Osteoblast (primary cell): Measurements from ENCODE around the gene DNAH17. TPM values are rescaled to one million over a fixed set of nuclear protein-coding genes. Genes with fewer than 3 reads are reported as not detected.
"Not testable (repeated sequence)": the region's sequence is repeated elsewhere in the genome, so short reads cannot be mapped to it uniquely, and the experiment has no call there.

Experiments
- DNase-seq: peaks from one replicate; pipeline ENCODE4 v3.0.0; 2011; ENCODE audit warnings: low spot score, mixed read lengths; ENCODE audit not compliant: insufficient read length; ENCODE audit errors: missing footprints
- H2AFZ ChIP-seq: 2 replicates; pipeline ENCODE4 v1.6.0; 2011; ENCODE audit warnings: mild to moderate bottlenecking, low read length
- H3K27ac ChIP-seq: 2 replicates; pipeline ENCODE4 v1.5.1; 2011; ENCODE audit warnings: mild to moderate bottlenecking, low read depth, low read length, moderate library complexity
- H3K27me3 ChIP-seq: 2 replicates; pipeline ENCODE4 v1.6.0; 2012; ENCODE audit warnings: mild to moderate bottlenecking, control low read depth, inconsistent platforms, low read length, moderate library complexity; ENCODE audit not compliant: insufficient read depth
- H3K36me3 ChIP-seq: 2 replicates; pipeline ENCODE4 v1.5.1; 2011; ENCODE audit warnings: mild to moderate bottlenecking, low read length, control low read depth, moderate library complexity; ENCODE audit not compliant: insufficient read depth
- H3K4me1 ChIP-seq: 2 replicates; pipeline ENCODE4 v1.5.1; 2011; ENCODE audit warnings: mild to moderate bottlenecking, low read length, control low read depth, moderate library complexity; ENCODE audit not compliant: insufficient read depth
- H3K4me2 ChIP-seq: 2 replicates; pipeline ENCODE4 v1.6.0; 2011; ENCODE audit warnings: mild to moderate bottlenecking, low read length; ENCODE audit not compliant: insufficient read depth
- H3K4me3 ChIP-seq: fragments of 200-600 bp; sonication (generic); 3 replicates; pipeline ENCODE4 v1.5.1; 2012; ENCODE audit warnings: mild to moderate bottlenecking, low read length, inconsistent platforms; ENCODE audit not compliant: insufficient read depth
- H3K79me2 ChIP-seq: 2 replicates; pipeline ENCODE4 v1.6.0; 2012; ENCODE audit warnings: mild to moderate bottlenecking, low read length, control low read depth, inconsistent platforms; ENCODE audit not compliant: insufficient read depth
- H3K9me3 ChIP-seq: 2 replicates; pipeline ENCODE4 v1.5.1; 2011; ENCODE audit warnings: low read depth, low read length, control low read depth
- H4K20me1 ChIP-seq: 2 replicates; pipeline ENCODE4 v1.6.0; 2012; ENCODE audit warnings: mild to moderate bottlenecking, low read length, control low read depth; ENCODE audit not compliant: insufficient read depth
- total RNA-seq: library from RNA; depleted of rRNA; stranded (reverse); fragments of >200 nt; gene quantifications from 2 replicates; pipeline ENCODE4 v1.2.3, GENCODE V29; 2012
- TF ChIP-seq, protein P1 (sequence below): IDR thresholded peaks from 2 replicates; pipeline ENCODE4 v1.5.1; 2011; ENCODE audit warnings: mild to moderate bottlenecking, low read depth, low read length, moderate library complexity; ENCODE audit errors: extremely low read depth

The DNAH17 gene
- total RNA-seq, 1 donor = under 0.01 TPM

DNA sequence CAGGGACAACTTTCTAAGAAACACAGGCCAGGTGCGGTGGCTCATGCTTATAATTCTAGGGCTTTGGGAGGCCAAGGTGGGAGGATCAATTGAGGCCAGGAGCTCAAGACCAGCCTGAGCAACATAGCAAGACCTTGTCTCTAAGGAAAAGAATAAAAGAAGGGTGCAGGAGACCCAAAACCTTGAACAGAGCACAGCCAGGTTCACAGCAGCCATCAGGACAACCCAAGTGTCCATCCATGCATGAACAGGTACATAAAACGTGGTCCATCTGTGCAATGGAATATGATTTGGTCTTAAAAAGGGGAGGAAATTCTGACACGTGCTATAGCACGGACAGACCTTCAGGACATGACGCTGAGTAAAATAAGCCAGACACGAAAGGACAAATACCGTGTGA, 107.8 kb downstream of the DNAH17 start:
- Histone ChIP-seq H2AFZ (no peak overlapping the region), H3K27ac (no peak overlapping the region), H3K79me2 (no peaks in the 10 kb centered on the region), H3K27me3 (peaks cover 8% of the 10 kb centered on the region), H4K20me1 (no peaks in the 10 kb centered on the region), H3K4me2 (no peak overlapping the region), H3K4me3 (no peak overlapping the region), H3K9me3 (no peaks in the 10 kb centered on the region), H3K36me3 (no peaks in the 10 kb centered on the region), H3K4me1 (no peaks in the 10 kb centered on the region)
- TF ChIP-seq, protein P1, sequence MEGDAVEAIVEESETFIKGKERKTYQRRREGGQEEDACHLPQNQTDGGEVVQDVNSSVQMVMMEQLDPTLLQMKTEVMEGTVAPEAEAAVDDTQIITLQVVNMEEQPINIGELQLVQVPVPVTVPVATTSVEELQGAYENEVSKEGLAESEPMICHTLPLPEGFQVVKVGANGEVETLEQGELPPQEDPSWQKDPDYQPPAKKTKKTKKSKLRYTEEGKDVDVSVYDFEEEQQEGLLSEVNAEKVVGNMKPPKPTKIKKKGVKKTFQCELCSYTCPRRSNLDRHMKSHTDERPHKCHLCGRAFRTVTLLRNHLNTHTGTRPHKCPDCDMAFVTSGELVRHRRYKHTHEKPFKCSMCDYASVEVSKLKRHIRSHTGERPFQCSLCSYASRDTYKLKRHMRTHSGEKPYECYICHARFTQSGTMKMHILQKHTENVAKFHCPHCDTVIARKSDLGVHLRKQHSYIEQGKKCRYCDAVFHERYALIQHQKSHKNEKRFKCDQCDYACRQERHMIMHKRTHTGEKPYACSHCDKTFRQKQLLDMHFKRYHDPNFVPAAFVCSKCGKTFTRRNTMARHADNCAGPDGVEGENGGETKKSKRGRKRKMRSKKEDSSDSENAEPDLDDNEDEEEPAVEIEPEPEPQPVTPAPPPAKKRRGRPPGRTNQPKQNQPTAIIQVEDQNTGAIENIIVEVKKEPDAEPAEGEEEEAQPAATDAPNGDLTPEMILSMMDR = no peak
- DNase-seq = no peak

GRCh38 chr17:78468366-78468765, 108.8 kb downstream of the DNAH17 start:
- Histone ChIP-seq H4K20me1 (no peaks in the 10 kb centered on the region), H3K4me3 (no peak overlapping the region)
- TF ChIP-seq, protein P1 = no peak

GRCh38 chr17:78466786-78467715, 110.1 kb downstream of the DNAH17 start:
- peak; percentile 77 for DNase-seq
- Histone ChIP-seq H3K4me3 (no peak overlapping the region), H2AFZ (no peak overlapping the region), H3K4me2 (no peak overlapping the region), H3K27ac (no peak overlapping the region), H3K9me3 (no peaks in the 10 kb centered on the region), H3K79me2 (no peaks in the 10 kb centered on the region), H4K20me1 (no peaks in the 10 kb centered on the region), H3K27me3 (peaks cover 2% of the 10 kb centered on the region), H3K36me3 (no peaks in the 10 kb centered on the region), H3K4me1 (no peaks in the 10 kb centered on the region)
- TF ChIP-seq, protein P1 = no peak

More at GRCh38 chr17:78468366-78468765, 108.8 kb downstream of the DNAH17 start:
- Histone ChIP-seq H2AFZ (no peak overlapping the region), H3K36me3 (no peaks in the 10 kb centered on the region), H3K27ac (no peak overlapping the region), H3K27me3 (peaks cover 5% of the 10 kb centered on the region), H3K9me3 (no peaks in the 10 kb centered on the region), H3K4me2 (no peak overlapping the region), H3K79me2 (no peaks in the 10 kb centered on the region), H3K4me1 (no peaks in the 10 kb centered on the region)
- peak; percentile 13 for DNase-seq

DNA sequence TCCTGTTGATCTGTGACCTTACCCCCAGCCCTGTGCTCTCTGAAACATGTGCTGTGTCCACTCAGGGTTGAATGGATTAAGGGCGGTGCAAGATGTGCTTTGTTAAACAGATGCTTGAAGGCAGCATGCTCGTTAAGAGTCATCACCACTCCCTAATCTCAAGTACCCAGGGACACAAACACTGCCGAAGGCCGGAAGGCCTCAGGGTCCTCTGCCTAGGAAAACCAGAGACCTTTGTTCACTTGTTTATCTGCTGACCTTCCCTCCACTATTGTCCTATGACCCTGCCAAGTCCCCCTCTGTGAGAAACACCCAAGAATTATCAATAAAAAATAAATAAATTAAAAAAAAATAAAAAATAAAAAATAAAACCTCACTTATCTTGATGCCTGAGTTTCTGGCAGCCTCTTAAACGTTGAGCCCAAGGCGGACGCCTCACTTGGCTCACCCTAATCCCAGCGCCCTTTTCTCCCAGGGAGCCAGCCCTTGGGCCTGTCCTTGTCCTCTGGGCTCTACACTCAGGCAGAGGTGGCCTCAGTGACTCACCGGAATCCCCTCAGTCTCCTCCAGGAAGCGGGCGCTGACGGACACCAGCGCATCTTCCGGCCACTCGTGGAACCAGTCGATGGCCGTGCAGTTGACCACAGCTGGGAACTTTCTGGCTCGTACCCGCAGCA, 110.9 kb downstream of the DNAH17 start:
- not testable (repeated sequence) for H3K36me3 ChIP-seq, H3K27me3 ChIP-seq, H3K79me2 ChIP-seq, H3K27ac ChIP-seq, H2AFZ ChIP-seq, H3K4me1 ChIP-seq, H3K4me3 ChIP-seq, H3K9me3 ChIP-seq, H3K4me2 ChIP-seq, H4K20me1 ChIP-seq
- peak; percentile 5 for DNase-seq
